GM19099 (cell line): ENCODE data around the gene CSF2.

Experiments
- POLR2A ChIP-seq: IDR thresholded peaks from 3 replicates; pipeline ENCODE4 v1.6.1; 2011; ENCODE audit warnings: low read depth; ENCODE audit not compliant: insufficient read length; ENCODE audit errors: extremely low read depth

CSF2 gene

DNA sequence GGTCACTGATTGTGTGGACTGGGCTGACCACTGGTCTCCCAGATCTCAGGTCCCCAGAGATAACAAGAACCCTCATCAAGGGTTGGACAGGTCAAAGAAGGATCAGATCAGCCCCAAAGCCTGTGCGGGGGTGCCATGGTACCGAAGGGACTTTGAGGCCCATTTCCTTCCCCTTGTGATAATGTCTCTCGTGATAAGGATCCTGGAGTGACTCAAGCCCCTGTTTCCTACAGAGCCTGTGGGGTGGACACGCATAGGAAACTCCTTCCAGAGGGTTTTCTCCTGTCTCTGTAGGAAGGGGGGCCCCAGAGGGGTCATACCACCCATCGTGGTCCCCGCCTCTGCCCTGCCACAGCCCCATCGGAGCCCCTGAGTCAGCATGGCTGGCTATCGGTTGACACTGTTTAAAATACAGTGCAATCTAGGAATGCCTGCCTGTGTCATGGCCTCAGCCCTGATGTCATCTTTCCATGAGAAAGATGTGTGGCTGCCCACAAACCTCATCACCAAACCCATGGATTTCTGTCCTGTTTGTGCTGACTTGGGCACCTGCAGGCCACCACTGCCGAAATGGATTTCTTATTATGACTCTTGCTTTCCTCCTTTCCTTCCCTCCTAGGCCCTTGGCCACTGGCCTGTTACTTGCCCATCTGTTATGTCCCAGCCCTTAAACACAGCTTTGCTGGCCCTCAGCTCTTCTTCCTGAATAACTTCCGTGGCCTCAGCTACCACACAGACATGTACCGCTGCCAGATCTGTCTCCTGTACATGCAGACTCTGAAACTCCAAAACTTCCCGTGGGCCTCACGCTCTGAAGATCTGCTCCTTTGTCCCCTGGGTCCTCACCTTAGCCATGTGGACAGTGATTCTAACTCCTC, 2.9 kb upstream of the CSF2 start:
- no peak for TF ChIP-seq POLR2A

DNA sequence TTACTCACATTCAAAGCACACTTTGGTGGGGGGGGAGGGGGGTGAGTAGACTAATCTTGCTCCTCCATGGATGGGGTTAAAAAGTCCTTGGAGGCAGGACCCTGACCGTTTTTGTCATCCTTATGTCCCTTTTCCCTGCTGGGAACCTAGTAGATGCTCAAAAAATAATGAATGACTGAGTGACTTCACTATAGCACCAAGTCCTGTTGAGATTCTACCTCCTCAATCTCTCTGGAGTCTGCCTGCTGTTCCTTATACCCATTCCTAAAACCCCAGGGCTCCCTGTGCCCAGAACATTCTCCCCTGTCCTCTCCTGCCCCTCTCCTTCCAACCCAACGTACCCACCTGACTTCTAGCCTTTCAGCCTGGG, 2.3 kb upstream of the CSF2 start:
- TF ChIP-seq POLR2A = no peak

DNA sequence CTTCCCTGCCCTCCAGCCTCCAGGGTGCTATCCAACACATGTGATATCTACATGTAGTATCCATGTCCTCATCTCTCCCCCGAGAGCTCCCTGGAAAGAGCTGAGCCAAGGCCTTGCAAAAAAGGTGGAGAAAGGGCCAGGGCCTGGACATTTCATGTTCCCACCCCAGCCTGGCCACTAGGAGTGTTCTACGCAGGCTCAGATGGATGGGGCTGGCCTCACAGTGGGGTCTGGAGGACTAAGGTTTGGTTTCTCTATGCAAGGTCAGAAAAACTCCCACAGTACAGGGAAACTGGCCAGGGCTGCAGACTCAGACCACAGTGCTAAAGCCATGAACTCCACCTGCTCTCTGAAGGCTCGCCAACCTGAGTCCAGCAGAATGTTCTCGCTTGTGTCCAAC, 1.5 kb upstream of the CSF2 start:
- TF ChIP-seq POLR2A = no peak

DNA sequence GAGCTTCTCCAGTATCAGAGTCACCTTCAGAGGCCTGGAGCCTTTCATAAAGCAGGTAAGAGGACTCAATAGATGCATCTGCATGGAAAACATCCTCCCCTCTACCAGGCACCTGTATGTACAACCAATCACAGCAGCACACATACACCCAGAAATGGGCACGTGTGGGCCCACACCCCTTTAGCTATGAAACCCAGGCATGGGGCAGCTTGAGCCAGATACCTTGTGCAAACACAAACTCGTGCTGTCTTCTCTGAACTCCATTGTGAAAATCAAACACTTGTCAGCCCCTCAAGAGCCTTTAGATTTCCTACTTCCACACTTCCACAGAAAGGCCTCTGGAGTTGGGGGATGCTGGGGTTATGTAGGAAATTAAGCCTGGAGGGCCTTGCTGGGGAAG, 1.1 kb upstream of the CSF2 start:
- no peak for TF ChIP-seq POLR2A

DNA sequence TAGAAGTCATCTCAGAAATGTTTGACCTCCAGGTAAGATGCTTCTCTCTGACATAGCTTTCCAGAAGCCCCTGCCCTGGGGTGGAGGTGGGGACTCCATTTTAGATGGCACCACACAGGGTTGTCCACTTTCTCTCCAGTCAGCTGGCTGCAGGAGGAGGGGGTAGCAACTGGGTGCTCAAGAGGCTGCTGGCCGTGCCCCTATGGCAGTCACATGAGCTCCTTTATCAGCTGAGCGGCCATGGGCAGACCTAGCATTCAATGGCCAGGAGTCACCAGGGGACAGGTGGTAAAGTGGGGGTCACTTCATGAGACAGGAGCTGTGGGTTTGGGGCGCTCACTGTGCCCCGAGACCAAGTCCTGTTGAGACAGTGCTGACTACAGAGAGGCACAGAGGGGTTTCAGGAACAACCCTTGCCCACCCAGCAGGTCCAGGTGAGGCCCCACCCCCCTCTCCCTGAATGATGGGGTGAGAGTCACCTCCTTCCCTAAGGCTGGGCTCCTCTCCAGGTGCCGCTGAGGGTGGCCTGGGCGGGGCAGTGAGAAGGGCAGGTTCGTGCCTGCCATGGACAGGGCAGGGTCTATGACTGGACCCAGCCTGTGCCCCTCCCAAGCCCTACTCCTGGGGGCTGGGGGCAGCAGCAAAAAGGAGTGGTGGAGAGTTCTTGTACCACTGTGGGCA, 642 bp downstream of the CSF2 start:
- no peak for TF ChIP-seq POLR2A

DNA sequence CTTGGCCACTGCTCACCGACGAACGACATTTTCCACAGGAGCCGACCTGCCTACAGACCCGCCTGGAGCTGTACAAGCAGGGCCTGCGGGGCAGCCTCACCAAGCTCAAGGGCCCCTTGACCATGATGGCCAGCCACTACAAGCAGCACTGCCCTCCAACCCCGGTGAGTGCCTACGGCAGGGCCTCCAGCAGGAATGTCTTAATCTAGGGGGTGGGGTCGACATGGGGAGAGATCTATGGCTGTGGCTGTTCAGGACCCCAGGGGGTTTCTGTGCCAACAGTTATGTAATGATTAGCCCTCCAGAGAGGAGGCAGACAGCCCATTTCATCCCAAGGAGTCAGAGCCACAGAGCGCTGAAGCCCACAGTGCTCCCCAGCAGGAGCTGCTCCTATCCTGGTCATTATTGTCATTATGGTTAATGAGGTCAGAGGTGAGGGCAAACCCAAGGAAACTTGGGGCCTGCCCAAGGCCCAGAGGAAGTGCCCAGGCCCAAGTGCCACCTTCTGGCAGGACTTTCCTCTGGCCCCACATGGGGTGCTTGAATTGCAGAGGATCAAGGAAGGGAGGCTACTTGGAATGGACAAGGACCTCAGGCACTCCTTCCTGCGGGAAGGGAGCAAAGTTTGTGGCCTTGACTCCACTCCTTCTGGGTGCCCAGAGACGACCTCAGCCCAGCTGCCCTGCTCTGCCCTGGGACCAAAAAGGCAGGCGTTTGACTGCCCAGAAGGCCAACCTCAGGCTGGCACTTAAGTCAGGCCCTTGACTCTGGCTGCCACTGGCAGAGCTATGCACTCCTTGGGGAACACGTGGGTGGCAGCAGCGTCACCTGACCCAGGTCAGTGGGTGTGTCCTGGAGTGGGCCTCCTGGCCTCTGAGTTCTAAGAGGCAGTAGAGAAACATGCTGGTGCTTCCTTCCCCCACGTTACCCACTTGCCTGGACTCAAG, 1.5 kb downstream of the CSF2 start:
- no peak for TF ChIP-seq POLR2A

DNA sequence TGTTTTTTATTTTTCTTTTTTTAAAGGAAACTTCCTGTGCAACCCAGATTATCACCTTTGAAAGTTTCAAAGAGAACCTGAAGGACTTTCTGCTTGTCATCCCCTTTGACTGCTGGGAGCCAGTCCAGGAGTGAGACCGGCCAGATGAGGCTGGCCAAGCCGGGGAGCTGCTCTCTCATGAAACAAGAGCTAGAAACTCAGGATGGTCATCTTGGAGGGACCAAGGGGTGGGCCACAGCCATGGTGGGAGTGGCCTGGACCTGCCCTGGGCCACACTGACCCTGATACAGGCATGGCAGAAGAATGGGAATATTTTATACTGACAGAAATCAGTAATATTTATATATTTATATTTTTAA, 2.1 kb downstream of the CSF2 start:
- TF ChIP-seq POLR2A = no peak

DNA sequence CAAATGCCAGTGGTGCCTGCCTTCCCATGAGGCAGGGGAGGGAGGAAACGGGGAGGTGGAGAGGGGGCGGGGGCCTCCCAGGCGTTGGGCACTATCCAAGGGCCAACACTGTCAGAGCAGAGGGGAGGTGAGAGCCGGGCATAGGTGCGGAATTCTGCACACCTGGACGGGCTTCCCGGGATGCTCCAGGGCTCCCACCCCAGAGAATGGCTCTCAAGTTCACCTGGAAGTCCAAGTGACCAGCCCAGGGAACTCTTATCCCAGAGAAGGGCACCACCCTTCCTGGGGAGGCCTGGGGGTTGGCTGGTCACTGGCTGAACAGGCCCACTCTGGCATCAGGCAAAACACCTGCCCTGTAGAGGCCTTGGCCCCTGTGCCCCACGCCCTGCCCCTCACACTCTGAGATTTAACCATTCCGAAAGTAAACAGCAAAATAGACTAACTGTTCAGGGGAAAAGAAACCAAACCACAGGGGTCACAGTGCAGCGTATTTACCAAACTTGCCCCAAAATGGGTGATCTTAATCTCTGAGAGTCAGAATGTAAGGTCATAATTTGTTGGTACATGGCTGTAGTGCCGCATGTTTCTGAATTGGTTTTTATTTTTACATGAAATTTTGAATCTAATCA, 2.7 kb downstream of the CSF2 start:
- TF ChIP-seq POLR2A = no peak

DNA sequence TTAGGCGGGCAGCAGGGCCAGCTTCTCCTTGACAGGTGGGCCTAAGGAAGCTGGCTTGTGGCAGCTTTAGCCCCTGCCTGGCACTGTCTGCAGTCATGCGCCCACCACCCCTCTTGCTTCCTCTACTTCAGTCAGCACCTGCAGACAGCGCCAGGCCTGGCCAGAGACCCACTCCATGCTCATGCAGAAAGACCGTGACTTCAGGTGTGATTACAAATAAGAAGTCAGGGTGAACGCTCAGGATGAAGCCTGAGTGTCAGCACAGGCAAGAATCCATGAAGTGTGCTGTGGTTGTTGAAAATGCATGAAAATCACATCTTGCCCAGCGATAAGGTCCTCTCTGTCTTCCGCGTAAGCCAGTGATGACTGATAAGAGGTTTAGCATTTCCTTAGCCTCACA, 3.4 kb downstream of the CSF2 start:
- TF ChIP-seq POLR2A = no peak

DNA sequence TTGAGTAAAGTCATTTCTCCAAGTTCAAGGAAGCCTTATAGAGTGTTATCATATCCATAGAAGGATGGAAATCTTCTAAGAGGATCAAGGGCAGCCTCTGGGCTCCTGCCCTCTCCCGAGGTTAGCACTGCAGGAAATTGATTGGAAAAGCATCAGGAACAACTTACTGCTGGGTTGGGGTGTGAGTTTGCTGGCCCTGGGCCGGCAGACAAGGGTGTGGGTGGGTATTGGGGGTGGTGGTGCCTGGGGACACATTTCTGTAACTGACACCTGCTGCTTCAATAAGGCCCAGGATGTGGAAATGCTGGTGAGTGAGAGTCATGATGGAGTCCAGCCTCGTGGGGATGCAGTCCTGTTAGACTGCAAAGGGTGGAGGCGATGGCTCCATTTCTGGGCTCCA, 5.5 kb downstream of the CSF2 start:
- TF ChIP-seq POLR2A = no peak

DNA sequence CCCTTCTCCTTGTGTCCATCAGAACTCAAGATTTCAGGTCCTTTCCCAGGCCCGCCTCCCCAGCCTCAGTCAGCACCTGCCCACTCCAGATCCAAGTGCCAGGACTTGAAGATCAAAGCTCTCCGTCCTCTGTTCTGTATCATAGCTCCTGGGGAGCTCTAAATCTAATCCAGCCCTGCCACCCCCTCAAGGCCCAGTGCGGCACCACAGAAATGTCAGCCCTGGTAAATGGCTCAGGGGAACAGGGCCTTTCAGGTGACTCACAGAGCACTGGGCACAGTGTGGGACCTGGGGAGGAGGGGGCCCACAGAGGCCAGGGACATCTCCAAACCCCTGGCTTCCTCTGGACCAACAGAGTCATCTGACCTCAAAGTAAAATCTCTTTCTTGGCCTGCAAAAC, 6.0 kb downstream of the CSF2 start:
- TF ChIP-seq POLR2A = no peak

DNA sequence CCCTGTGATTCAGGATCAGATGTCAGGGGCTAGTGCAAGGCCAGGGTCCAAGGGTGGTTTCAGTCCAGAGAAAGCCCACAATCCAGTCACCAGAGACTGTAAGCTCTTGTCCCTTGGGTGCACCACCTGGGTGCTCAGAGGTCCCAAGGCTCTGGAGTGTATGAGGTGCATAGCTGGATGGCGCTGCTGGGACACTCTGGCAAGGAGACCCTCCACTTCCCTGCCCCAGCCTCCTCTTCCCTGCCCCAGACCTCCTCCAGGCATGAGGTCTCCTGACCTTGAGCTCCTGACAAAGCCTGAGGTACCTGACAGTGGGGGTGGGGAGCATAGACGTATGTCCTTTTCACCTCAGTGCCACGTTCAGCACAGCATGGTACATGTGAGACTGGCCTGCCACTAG, 7.0 kb downstream of the CSF2 start:
- no peak for TF ChIP-seq POLR2A

DNA sequence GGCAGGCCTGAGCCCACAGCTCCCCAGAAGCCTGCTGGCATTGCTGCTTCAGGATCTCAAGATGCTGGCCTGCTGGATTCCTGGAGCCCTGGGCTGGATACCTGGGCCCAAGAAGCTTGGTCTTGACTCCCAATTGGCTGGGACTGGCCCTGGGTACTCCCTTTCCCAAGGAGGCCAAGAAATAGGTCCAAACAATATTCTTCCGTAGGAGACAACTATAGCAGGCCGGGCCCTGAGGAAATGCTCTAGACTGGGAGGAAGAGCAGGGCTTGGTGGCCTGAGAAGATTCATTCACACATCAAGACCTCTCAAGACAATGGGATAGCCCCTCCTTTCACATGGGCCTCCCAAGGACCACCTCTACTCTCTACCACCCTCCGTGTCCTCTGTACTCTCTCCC, 7.9 kb downstream of the CSF2 start:
- no peak for TF ChIP-seq POLR2A

DNA sequence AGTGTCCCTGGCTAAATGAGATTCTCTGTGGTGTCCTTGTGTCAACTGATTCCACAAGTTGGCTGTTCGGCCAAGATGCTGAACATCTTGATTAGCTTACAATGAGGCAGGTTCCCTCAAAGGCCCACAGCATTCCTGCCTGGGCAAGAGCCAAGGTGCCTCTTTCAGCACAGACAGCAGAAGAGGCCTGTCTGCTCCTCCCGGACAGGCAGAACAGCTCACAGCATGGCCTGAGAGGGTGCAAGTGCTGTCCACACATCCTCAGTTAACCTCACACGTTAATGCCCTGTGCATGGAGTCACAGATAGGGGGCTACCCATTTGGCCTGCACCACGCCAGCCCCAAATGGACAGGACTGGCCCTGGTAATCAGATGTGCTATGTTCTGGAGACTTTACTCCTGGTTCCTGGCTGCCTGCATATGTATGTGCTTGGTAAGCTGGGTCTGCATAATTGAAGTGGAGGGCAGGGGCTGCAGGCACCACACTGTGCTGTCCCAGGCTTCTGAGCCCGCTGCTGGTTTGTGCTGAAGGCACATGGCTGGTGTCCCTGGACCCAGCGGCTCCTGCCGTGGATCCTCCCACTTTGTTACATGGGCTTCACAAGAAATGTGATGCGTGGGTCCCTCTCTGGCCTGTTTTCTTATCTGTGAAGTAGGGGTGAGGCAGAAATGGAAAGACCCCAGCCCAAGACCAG, 8.9 kb downstream of the CSF2 start:
- TF ChIP-seq POLR2A = no peak
